Fibroblast of villous mesenchyme (primary cell): ENCODE data around the gene GCLM. TPM values are rescaled to one million over a fixed set of nuclear protein-coding genes. Genes with fewer than 3 reads are reported as not detected.
"Not testable (repeated sequence)": the region's sequence is repeated elsewhere in the genome, so short reads cannot be mapped to it uniquely, and the experiment has no call there.

ENCODE experiments used
- DNase-seq: peaks from one replicate; pipeline ENCODE4 v3.0.0-alpha.2; 2010; ENCODE audit warnings: low read depth
- H3K4me3 ChIP-seq: 2 replicates; pipeline ENCODE4 v1.5.1; 2011; ENCODE audit warnings: low read depth, mild to moderate bottlenecking, low read length
- total RNA-seq: library from RNA; depleted of rRNA; stranded (reverse); fragments of >200 nt; gene quantifications from 2 replicates; pipeline ENCODE4 v1.2.3, GENCODE V29; 2012
- TF ChIP-seq, protein P1 (sequence below): IDR thresholded peaks from 2 replicates; pipeline ENCODE4 v1.5.1; 2012; ENCODE audit warnings: low read depth, mild to moderate bottlenecking, low read length; ENCODE audit not compliant: insufficient read depth

Gene GCLM
- total RNA-seq, 1 donor, result 34.1 TPM

DNA sequence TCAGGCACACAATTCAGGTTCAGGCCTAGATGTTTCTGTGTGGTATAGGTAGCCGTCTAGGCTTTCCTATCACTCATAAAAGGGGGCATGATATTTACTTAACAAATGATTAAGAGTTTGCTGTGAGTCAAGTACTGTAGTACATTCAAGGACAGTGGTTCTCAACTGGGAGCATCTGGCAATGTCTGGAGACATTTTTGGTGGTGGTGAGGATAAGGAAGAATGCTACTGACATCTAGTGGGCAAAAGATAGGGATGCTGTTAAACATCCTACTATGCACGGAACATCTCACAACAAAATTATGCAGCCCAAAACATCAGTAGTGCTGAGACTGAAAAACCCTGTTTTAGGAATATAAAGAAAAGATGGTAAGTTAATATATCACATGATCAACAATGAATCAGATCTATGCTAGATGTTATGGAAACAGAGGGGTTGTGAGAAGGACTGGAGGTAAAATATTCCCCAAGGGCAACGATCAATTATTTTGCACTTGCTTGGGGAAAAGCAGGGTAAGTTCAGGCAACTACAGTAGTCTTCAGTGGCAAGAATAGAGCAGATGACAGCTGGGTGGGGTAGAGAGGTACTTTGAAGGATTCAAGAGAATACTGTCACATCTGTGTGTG, 35.1 kb downstream of the GCLM start:
- TF ChIP-seq, protein P1, sequence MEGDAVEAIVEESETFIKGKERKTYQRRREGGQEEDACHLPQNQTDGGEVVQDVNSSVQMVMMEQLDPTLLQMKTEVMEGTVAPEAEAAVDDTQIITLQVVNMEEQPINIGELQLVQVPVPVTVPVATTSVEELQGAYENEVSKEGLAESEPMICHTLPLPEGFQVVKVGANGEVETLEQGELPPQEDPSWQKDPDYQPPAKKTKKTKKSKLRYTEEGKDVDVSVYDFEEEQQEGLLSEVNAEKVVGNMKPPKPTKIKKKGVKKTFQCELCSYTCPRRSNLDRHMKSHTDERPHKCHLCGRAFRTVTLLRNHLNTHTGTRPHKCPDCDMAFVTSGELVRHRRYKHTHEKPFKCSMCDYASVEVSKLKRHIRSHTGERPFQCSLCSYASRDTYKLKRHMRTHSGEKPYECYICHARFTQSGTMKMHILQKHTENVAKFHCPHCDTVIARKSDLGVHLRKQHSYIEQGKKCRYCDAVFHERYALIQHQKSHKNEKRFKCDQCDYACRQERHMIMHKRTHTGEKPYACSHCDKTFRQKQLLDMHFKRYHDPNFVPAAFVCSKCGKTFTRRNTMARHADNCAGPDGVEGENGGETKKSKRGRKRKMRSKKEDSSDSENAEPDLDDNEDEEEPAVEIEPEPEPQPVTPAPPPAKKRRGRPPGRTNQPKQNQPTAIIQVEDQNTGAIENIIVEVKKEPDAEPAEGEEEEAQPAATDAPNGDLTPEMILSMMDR, result peak; percentile 53
- no peak overlapping the region for H3K4me3 ChIP-seq
- peak; percentile 24 for DNase-seq

DNA sequence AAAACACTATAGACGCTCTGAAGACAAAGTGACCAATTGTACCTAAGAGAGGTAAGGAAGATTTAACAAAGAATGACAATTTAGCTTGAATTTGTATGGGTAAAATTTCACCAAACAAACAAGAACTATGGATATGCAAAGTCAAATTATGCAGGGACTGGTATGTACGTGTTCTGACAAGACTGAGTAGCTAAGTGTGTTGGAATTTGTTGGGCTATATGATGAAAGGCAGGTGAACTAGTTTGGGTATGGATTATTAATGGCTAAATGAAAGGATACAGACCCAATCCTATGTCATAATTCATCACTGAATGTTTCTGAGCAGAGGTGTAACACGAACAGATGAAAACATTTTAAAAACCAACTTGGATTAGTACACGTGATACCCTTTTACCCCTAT, 37.9 kb downstream of the GCLM start:
- no peak overlapping the region for H3K4me3 ChIP-seq
- TF ChIP-seq, protein P1, result no peak
- no peak for DNase-seq

DNA sequence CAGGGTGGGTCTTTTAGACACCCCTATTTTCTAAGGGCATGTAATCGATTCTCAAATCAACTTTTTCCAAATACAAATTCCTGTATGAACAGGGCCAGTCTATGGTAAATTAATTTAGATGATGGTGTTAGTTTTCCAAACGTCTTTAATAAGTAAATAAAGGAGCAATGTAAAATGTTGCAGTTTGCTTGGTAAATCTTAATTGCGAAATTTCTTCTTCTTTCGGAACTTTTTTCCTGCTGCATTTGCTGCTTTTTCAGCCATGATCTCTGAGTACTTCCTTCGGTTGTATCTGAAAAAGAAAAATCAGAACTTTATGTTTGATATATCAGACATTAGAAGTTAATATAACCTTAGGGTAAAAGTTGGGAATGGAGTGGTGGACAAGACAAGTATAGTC, 39.6 kb downstream of the GCLM start:
- TF ChIP-seq, protein P1, result no peak
- no peak overlapping the region for H3K4me3 ChIP-seq
- no peak for DNase-seq

DNA sequence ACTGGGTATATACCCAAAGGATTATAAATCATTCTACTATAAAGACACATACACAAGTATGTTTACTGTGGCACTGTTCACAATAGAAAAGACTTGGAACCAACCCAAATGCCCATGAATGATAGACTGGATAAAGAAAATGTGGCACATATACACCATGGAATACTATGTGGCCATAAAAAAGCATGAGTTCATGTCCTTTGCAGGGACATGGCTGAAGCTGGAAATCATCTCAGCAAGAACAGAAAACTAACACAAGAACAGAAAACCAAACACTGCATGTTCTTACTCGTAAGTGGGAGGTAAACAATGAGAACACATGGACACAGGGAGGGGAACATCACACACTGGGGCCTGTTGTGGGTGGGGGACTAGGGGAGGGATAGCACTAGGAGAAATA, 40.7 kb downstream of the GCLM start:
- H3K4me3 ChIP-seq, DNase-seq: not testable (repeated sequence)

DNA sequence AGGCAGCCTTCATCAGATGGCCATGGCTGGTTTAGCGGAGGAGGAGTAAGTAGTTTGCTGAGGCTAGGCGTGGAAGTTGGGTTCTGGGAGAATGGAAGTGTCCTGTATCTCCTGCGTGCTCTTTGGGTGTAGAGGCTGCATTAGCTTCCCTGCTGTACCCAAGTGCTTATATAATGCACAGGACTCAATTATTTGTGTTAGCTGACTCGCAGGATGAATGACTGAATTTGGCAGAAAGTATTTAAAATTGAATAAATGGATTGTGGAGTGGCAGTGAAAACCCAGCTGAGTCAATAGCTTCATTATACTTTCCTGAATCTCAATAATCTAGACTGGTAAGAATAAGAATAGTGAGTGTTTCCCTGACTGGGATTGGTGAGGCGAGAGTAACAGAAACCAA, 44.0 kb downstream of the GCLM start:
- TF ChIP-seq, protein P1, result no peak
- DNase-seq, result no peak
- no peak overlapping the region for H3K4me3 ChIP-seq

GRCh38 chr1:93864175-93864574, 45.1 kb downstream of the GCLM start:
- H3K4me3 ChIP-seq, result no peak overlapping the region
- TF ChIP-seq, protein P1, result no peak
- no peak for DNase-seq

GRCh38 chr1:93857653-93858052, 51.6 kb downstream of the GCLM start:
- not testable (repeated sequence) for H3K4me3 ChIP-seq, DNase-seq

DNA sequence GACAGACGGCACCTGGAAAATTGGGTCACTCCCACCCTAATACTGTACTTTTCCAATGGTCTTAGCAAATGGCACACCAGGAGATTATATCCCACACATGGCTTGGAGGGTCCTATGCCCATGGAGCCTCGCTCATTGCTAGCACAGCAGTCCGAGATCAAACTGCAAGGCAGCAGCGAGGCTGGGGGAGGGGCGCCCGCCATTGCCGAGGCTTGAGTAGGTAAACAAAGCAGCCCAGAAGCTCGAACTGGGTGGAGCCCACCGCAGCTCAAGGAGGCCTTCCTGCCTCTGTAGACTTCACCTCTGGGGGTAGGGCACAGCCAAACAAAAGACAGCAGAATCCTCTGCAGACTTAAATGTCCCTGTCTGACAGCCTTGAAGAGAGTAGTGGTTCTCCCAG, 53.2 kb downstream of the GCLM start:
- DNase-seq, H3K4me3 ChIP-seq: not testable (repeated sequence)
